A204.1 (cell line): ENCODE measurements around the gene MRPS23.

Source experiments
- FAIRE-seq: peaks from 2 replicates; lab custom pipeline; 2012; peaks lifted over from hg19 to GRCh38; lab: Jason Lieb, UNC

Gene MRPS23

DNA sequence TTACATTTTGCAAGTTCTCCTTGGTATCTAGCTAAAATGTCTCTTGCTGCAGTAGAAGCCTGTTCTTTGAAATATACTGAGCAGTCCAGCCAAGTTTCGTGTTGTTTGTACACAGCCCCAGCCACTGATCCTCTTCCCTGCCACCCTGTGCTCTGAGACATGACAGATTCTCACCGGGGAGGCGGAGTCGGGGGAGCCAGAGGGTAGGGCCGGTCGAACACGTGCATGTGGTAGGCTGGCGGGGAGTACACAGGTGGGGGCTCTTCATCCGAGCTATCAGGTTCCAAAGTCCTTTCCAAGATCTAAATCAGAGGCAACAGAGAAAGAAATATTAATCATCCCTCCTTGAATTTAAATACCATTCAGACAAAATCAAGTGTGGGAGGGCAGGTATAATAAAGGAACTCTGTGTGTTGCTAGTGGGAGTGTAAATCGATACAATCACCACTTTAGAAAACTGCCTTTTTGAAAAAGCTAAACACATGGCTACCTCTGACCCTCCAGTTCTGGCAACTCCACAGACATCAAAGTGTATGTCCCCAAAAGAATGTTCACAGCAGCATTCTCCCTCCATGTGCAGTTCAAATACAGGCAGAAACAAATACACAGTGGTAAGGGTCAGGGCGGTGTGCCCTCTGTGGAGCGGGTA lies 29.7 kb upstream of the MRPS23 start:
- peak; percentile 57 for FAIRE-seq

DNA sequence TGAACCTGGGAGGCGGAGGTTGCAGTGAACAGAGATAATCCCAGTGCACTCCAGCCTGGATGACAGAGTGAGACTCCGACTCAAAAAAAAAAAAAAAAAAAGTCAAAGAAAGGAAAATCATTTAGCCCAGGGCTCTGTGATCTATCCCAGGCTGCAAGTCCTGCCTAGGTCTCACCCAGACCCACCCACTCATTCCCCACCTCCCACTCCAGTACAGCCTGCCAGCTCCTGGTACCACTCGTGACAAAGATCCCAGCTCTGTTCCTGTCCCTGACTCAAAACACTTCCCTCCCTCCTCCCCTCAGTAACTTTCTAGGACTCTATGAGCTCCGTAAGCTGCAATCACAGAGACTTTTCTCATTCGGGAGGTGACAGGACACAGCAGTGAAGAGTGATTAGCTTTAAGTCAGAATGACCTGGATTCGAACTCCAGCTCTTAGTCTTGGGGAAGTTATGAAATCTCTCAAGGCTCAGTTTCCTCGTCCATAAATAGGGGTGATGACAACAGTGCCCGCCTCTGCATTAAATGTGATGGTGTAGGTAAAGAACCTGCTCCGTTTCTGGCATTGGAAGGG lies 28.0 kb upstream of the MRPS23 start:
- no peak for FAIRE-seq

DNA sequence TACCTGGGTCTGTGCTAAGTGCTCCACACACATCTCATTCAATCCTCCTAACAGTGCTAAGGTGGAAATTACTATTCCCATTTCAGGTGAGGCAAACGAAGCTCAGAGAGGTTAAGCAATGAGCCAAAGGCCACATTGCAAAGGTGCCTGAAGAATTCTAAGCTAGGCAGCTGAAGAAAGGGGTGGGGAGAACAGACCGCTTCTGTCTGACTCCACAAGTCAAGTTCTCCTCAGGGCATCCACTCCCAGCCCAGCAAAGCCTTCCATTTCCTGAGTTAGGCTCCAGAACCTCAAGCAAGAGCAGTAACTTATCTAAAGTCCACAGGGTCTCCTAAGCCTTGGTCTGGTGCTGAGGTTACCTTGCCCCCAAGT lies 27.0 kb upstream of the MRPS23 start:
- FAIRE-seq: no peak

DNA sequence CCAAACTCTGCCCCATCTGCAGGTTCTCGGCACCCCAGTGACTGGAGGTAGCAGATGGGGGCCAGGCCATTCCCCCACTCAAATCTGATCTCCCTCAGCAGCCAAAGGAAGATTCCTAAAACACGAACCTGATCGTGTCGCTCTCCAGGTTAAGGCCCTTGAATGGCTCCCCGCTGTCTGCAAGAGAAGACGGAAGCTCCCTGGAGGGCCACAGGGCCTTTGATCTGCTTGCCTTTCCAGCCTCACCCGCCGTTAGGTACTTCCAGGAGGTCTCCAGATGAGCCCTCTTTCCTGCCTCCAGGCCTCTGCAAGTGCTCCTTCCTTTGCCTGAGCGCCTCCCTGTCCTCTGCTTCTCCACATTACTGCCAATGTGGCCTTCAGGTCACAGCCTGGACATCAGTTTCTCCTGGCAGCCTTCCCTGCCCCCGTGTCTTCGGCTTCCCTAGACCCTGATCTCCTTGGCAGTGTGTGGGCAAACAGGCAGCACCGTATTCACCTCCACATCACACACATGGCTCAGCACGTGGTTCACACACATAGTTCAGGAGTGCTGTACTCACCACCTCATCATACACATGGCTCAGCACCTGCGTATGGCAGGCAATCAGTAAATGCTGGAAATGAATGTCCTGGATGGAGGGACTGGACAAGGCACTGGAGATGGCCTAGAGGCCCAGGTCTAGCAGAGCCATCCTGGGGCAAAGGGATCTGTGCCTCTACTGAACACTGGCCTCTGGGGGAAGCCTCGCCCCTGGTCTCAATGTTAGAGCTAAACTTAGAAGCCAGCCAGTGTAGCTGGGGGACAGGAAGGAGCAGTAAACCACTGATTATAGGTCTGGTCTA lies 26.4 kb upstream of the MRPS23 start:
- FAIRE-seq: no peak

DNA sequence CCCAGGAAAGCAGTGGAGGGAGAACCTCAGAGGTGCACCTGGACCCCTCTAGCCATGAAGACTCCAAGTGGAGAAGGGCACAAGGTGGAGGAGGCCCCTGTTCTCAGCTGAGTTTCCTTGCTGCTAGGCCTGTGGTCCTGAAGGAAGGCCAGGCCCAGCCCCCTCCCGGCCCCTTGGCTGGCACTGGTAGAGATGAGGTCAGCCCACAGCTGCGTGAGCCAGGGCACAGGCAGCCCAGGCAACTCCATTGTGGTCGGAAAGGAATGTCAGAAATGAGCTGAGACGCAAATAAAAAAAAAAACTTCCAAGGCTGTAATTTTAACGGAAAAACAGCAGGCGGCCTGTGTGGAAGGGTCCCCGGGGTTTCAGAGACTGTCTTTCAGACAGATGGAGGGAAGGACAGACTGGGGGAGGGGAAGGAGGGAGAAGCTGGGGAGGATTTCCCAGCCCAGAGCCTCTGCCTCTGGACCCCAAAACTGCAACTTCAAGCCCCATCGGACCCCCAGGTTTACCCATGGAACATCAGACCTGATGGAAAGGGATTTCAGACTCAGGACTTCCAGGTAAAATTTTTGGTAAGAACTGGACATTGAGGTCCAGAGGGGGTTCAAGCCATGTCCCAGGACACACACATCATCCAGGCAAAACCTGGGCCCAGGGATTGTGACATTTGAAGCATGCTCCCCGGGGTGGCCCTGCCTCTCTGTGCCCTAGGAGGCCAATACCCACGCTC lies 25.6 kb upstream of the MRPS23 start:
- no peak for FAIRE-seq

DNA sequence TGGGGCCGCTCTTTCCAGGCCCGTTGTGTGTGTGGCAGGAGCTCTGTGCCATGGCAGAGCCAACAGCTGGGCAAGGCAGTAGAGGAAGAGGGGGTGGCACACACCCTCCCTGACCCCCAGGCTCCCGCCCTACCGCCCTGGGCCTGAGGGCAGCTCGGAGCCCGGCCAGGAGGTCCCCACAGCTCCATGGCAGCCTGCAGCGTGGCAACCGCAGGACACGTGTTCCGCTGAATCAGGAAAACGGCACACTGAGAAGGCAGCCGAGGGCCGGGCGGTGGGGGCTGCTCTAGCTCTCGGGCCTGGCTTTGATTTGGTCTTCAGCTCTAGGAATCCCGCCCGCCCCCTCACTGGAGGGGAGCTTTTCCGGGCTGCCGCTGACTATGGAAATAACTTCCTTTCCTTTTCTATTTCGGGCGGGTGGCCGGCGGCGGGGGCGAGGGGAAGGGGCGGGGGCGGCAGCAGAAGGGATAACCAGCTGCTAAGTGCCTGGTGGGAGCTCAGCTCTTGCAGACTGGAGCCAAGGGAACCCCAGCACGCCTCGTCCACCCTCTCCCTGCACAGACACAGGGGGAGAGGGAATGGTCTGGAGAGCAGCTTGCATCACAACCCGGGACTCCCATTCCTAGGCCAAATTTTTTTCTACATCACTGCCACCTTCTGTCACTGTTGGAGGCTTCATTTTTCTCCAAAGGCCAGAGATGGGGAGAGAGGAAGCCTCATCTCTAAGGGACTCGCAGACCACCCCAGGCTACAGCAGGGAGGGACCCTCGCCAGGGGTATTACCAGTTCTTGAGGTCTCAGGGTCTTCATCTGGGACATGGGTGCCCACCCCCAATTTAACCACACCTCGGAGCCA lies 24.8 kb upstream of the MRPS23 start:
- FAIRE-seq: no peak

DNA sequence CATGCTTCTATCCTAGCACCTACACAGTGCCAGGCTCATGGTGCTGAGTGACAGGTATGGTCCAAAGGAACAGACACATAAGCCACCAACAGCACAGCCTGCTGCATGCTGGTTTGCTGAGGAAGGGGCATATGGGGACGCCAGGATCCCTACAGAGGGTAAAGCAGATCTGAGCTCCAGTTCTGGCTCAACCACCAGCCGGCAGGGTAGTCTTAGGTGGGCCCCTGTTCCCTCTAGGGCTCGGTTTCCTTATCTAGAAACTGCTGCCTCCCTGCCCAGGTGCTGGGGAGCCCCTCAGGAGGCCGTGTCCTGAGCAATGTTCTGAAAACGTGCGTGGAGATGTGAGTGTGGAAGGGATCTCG lies 24.2 kb upstream of the MRPS23 start:
- no peak for FAIRE-seq

DNA sequence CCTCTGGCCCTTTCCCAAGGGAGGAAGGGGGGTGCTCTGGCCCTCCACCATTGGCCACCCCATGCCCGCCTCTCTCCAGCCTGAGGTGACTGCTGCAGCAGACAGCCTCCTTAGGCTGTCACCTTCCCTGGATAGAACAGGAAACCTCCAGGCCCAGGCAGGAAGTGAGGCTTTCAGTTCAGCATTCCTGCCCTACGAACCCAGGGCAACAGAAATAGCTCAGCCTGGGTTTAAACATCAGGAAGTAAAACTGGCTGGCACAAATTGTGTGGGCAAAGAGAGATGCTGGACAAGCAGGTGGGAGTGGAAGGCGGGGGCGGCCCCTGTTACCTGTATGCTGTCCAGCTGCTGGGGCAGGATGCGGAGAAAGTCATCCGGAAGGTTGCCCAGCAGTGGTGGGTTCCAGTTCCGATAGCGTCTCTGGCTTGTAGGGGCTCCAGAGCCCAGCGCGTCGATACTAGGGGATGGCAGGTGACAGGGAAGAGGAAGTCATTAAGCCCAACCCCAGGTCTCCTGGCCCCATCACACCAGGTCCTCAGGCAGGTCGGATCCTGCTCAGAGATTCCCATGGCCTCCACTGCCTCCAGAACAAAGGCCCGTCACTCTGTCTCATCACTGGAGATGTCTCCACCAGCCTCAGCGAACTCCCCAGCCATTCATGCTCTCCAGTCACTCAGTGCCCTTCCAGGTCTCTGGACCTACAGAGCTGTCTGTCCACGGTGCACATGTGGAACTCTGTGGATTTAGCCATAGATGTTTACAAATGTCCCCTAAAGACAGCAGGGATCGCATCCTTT lies 23.6 kb upstream of the MRPS23 start:
- FAIRE-seq: no peak

DNA sequence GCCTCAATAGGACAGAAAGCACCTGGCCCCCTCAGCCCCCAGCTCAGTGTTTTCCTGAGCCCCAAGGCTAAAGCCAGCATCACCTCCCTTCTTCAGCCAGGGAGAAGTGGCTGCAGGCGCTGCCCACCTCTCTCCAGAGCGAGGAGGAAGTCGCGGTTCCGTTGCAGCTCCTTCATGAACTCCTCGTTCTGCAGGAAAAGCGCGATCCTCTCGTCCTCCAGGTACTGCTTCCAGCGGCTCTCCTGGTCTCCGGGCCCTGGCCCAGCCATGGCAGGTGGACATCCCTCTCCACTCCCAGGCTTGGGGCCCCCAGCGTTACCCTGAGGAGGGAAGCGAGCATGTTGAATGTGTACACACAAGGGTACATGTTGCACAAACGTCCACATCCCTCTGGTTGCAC lies 22.7 kb upstream of the MRPS23 start:
- FAIRE-seq: no peak

DNA sequence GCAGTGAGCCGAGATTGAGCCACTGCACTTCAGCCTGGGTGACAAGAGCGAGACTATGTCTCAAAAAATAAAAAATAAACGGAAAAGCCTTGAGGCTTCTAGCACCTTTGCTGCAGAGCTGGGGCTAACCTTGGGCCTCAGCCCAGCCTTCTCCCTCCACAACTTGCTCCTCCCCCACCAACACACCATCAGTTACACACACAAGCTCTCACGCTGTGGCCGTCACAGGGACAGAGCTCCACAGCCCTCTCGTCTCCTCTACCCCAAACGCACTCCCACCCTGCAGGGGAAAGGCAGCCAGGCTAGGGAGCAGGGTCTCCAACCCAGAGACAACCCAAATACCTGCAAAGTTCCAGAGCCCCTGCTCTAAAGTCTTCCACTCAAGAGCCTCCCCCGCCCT lies 22.0 kb upstream of the MRPS23 start:
- FAIRE-seq: no peak

DNA sequence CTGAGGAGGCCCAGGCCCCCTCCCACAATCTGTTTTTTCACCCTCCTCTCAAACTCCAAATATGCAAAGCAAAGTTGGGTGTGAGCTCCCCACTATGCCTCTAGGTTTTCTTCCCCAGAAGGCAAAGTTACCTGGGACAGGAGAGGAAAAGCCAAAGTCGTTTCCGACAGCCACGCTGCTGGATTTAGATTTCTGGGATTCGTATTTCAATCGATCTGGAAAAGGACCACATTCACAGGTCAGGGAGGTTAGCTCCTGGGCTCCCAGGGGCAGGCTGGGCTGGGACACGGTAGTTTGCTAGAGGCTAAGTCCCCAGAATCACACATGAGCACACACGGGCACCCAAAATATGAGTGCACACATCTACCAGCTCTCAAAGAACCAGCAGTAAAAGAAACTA lies 21.3 kb upstream of the MRPS23 start:
- FAIRE-seq: no peak

DNA sequence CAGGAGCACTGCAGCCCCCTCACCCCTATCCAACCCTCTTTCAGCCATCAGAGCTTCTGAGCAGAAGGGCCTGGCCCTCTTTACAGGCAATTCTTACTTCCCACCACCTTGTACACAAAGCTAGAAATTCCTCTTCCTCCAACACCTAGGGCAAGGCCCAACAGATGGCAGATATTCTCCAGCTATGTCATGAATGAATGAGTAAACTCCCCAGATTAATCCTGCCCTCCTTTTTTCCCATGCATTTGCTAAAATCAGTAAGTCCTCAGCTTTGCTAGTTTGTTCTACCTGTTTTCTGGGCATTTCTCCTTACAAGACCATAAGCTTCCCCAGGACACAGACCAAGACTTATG lies 20.4 kb upstream of the MRPS23 start:
- no peak for FAIRE-seq

DNA sequence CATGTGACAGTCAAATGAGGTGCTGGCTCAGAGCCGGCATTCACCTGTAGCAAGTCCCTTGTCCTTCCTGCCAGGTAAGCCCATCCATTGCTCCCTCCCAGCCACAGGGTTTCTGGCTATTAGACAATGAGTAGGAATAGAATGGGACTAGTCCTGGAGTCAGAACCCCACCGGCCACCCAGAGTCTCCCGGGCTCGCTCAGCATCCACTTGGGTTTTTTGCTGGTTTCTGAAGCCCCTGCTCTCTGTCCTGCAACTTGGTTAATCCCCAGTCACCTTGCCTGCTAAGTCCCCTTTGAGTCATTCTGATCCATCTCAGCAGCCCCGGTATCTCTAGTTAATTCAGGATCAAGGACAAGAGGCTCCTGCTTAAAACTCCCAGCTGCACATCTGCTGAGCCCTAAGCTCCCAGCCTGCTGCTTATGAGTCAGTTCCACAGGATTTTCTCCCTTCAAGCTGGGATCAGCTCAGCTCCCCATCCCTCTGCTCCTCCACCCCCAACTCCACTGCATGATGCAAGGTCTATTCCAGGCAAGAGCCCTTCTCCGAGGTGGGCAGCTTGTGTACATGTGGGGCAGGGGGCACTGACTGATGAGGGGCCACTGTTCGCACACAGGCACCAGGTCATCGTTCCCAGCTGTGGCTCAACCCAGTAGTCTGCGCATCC lies 19.9 kb upstream of the MRPS23 start:
- FAIRE-seq: no peak

DNA sequence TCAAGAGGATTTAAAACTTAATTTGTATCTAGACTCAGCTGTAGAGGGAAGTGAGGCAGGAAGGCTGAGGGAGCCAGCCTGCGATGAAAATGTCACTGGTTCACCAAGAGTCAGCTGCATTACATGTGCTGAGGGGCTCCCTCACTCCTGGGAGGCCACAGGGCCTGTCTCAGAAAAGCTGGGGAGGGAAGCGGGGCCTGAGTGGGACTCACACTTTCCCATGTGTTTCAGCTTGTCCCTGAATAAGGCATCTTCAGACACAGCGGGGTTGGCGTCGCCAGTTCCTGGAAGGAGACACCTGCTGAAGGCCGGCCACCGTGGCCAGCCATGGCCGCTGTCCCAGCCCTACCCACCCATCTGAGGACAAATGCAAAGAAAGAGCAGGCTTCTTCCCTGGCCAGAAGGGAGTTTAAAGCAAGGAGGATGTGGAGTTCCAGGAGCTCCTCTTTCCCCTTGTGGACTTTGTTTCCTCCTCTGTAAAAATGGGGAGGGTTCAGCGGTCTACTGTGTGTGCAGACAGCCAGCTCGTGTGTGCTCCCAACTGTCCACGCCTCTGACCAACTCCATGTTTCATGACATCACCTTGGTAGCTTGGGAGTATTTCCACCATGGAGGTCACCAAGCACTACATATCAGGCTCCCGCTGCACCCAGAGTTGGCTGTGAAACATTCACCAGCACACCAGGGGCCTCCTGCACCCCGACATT lies 19.2 kb upstream of the MRPS23 start:
- no peak for FAIRE-seq

DNA sequence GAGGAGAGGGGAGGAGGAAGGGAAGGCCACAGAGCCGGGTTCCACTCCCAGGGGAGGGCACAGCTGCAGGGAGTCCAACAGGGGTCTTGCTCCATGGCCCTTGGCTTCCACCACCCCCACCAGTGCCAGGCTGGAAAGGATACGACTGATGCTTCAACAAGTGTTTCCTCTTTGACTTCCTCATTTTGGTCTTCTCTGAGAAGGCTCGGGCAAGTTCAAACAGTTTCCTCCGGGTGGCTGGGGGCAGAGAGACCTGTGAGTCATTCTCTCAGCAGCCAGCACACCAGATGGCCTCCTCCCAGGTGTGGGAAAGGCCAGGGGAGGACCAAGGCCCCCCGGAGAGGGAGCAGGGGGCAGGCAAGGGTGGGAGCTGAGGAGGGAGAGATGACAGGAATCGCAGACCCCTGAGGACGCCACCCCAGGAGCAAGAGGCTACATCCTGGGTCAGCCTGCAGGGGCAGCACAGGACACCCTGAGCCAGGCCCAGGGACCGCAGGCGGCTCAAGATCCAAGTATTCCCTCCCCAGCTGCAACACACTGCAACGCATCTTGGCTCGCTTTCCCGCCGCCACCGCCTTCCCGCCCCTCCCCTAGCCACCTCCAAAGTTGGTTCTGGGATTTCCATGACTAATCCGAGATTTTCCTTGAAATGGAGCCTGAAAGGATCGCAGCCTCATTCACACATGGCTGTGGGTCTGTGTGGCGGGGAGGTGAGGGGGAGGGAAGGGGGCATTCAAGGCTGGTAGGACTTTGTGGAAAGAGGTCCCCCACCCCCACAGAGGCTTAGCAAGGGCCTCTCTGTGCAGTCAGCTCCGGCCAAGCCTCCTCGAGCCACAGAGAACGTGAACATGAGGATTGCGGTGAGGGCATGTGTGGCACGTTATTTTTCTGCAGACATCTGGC lies 18.4 kb upstream of the MRPS23 start:
- no peak for FAIRE-seq

DNA sequence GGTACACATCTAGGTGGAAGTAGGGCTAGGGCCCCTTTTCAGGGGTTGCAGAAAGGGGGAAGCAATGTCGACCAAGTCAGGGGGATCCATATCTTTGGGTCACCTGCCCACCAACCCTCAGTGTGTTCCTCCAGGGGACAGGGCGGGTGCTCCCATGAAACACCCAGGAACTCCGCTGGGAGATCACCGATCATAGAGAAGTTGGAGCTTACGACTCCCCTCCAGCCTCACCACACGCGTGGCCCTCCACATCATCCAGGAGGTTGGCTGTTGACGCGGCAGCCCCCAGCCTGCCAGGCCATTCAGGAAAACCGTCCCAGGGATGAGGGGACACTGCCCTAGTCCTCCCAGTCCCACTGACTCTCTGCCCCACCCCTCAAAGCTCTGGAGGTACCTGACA lies 17.3 kb upstream of the MRPS23 start:
- no peak for FAIRE-seq

DNA sequence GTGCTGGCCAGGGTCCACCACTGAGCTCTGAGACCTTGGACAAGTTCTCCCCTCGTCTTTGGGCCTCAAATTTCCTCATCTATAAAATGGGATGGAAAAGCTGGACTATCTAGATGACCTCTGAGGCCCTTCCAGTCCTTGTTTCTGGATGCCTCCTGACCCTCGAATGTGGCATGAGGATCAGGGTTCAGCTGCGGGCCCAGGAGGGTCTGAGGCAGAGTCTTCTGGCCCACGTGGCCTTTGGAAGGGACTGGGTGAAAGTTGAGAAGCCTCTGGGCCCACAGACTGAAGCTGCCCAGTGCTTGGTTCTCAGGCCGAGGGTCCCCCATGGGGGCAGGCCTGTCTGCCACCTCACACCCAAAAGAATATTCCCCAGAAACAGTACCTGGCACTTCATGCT lies 16.9 kb upstream of the MRPS23 start:
- no peak for FAIRE-seq

DNA sequence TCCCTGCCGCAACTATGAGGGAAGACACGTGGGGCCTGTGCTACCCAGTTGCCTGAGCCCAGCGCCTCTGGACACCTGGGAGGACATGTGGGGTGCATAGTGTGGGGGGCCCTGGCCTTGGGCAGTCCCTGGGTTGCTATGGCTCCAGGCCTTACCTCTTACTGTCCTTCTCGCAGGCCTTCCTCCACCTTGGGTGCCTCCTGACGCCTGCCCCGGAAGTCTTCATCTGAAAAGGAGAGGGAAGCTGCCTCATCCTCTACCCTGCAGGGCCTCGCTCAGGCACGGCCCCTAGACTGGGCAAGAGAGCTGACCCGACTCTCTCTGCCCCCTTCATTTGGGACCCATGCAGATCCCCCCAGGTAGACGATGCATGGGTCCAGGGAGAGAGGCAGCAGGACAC lies 16.5 kb upstream of the MRPS23 start:
- FAIRE-seq: no peak

DNA sequence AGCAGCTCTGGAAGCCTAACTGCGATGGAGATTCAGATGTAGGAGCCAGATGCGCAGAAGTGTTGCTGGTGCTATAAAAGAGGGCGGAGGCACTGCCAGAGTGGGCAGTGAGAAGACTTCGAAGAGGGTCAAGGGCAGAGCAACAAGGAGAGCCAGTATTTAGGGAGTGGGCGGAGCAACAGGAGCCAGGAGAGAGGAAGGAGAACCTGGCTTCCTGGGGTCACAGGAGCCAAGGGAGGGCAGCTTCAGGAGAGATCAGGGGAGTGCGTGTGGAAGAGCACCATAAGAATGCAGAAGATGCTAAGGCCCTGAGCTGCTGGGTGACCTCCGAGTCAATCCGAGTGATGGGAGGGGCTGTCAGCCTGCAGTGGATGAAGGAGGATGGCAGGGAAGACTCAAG lies 14.4 kb upstream of the MRPS23 start:
- FAIRE-seq: no peak
